NCI-H2081 (cell line): ENCODE measurements around the gene MUC5B.
"Not testable (repeated sequence)": the region's sequence is repeated elsewhere in the genome, so short reads cannot be mapped to it uniquely, and the experiment has no call there.

Source experiments
- DNase-seq, 2 experiments: peaks; one replicate each; lab custom pipeline; 2025; lab: John Stamatoyannopoulos, UW

The MUC5B gene

GRCh38 chr11:1232883-1233321, 10.0 kb downstream of the MUC5B start:
- DNase-seq: no peak

DNA sequence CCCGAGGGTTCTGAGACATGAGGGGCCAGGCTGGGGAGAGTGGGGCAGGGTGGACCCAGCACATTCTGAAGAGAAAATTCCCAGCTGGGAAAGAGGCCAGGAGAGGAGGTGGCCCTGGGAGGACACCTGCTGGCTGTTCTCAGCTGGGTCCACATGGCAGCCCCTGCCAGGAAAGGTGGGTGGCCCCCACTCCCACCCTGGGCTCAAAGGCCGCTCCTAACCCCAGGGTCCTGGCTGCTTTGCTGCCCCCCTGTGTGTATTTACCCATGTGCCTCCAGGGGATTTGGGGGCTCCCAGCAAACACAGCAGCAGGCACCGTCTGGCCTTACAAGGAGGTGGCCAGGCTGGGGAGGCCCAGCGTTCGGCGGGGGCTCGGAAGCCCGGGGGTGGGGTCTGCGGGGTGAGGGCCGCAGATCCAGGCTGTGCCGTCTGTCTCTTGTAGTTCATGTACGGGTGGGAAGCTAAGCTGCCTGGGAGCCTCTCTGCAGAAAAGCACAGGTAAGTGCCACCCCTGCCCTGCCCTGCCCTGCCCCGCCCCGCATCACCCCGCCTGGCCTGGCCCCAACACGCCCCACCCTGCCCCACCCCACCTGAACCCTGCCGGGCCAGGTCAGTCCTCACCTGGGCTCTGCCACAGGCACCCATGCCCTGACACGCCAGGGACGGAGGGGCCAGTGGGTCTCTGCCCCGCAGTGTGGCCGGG, 10.6 kb downstream of the MUC5B start:
- no peak for DNase-seq

GRCh38 chr11:1234054-1234720, 11.3 kb downstream of the MUC5B start:
- DNase-seq: no peak

DNA sequence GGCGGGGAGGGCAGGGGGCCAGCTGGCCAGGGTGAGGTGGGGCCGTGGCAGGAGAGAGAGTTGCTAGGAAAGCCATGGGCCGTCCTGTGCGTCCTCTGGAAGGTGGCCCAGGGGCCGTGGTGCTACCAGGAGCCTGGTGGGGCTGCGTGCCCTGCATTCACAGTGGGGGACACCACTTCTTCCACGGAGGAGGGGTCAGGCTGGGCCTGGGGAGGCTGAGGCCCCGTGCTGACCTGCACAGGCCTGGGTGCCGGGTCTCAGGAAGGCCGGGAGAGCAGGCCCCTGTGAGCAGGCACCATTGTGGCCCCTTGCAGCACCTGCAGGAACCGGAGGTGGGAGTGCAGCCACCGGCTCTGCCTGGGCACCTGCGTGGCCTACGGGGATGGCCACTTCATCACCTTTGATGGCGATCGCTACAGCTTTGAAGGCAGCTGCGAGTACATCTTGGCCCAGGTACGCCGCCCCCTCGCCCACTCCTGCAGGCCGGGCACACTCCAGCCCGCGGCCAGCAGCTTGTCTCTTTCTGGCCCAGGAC, 12.0 kb downstream of the MUC5B start:
- DNase-seq: no peak

DNA sequence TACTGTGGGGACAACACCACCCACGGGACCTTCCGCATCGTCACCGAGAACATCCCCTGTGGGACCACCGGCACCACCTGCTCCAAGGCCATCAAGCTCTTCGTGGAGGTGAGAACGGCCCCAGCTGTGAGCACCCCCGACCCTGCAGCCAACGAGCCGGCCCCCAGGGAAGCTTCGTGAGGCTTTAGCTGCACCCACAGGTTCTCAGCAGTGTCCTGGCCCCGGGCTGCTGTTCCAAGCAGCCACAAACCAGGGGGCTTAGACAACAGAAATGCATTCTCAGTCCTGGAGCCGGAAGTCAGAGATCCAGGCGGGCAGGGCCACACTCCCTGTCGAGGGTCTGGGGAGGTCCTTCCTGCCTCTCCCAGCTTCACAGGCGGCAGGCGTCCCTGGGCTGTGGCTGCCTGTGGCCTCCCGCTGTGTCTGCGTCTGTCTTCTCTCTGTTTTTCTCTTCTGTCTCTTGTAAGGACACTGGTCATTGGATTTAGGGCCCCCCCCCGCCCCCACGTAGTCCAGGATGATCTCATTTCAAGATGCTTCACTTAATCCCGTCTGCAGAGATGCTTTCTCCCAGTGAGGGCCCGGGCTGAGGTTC, 12.5 kb downstream of the MUC5B start:
- DNase-seq: no peak

- no peak for DNase-seq
Measured at GRCh38 chr11:1235901-1236315, 13.0 kb downstream of the MUC5B start.

DNA sequence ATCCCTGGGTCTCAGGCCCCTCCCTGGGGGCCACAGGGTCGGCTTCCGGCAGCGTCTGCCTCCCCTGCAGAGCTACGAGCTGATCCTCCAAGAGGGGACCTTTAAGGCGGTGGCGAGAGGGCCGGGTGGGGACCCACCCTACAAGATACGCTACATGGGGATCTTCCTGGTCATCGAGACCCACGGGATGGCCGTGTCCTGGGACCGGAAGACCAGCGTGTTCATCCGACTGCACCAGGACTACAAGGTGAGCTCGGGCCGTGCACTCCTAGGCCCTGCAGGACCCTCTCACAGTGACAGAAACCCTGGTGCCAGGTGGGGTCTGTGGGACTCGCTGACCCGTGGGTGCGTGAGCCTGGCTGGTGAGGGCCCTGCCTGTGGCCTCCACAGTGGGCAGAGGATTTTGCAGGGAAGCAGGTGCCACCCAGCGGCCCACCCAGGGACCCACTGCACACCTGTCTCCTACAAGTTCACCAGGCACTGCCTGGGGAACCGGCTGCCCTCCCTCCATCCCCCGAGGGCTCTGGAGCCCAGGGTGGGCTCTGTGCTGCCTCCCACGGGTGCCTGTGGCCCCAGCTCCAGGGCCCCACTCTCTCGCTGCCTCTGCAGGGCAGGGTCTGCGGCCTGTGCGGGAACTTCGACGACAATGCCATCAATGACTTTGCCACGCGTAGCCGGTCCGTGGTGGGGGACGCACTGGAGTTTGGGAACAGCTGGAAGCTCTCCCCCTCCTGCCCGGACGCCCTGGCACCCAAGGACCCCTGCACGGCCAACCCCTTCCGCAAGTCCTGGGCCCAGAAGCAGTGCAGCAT, 13.7 kb downstream of the MUC5B start:
- DNase-seq: no peak

DNA sequence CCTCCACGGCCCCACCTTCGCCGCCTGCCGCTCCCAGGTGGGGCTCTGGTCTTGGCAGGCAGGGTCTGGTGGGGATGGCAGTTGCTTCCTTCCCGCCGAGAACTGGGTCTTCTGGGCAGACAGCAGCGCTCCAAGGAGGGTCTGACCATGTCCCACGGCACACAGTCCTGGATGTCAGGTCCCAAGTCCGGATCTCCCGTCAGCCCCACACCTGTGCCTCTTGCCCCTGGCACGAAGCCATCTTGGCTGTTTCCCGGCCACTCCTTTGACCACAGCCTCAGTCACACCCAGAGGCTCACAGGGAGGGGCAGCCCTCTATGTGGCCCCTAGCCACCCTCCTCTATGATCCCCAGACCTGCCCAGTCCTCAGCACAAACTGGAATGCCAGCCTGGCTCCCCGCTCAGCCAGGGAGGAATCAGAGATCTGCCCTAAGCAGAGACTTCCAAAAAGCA, 14.3 kb downstream of the MUC5B start:
- no peak for DNase-seq

GRCh38 chr11:1237851-1238250, 15.0 kb downstream of the MUC5B start:
- no peak for DNase-seq

GRCh38 chr11:1238767-1239595, 16.1 kb downstream of the MUC5B start:
- DNase-seq: no peak

- no peak for DNase-seq
Measured at GRCh38 chr11:1239596-1240205, 16.8 kb downstream of the MUC5B start.

- no peak for DNase-seq
Measured at GRCh38 chr11:1240771-1241170, 17.9 kb downstream of the MUC5B start.

DNA sequence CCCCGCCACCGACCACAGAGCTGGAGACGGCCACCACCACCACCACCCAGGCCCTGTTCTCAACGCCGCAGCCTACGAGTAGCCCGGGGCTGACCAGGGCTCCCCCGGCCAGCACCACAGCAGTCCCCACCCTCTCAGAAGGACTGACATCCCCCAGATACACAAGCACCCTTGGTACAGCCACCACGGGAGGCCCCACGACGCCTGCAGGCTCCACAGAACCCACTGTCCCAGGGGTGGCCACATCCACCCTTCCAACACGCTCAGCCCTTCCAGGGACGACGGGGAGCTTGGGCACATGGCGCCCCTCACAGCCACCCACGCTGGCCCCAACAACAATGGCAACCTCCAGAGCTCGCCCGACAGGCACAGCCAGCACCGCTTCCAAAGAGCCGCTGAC, 18.8 kb downstream of the MUC5B start:
- no peak for DNase-seq

DNA sequence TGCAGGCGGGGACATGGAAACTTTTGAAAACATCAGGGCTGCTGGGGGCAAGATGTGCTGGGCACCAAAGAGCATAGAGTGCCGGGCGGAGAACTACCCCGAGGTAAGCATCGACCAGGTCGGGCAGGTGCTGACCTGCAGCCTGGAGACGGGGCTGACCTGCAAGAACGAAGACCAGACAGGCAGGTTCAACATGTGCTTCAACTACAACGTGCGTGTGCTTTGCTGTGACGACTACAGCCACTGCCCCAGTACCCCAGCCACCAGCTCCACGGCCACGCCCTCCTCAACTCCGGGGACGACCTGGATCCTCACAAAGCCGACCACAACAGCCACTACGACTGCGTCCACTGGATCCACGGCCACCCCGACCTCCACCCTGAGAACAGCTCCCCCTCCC, 19.4 kb downstream of the MUC5B start:
- DNase-seq: no peak

DNA sequence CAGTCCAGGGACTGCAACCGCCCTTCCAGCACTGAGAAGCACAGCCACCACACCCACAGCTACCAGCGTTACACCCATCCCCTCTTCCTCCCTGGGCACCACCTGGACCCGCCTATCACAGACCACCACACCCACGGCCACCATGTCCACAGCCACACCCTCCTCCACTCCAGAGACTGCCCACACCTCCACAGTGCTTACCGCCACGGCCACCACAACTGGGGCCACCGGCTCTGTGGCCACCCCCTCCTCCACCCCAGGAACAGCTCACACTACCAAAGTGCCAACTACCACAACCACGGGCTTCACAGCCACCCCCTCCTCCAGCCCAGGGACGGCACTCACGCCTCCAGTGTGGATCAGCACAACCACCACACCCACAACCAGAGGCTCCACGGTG, 19.9 kb downstream of the MUC5B start:
- not testable (repeated sequence) for DNase-seq

GRCh38 chr11:1243521-1243920, 20.7 kb downstream of the MUC5B start:
- not testable (repeated sequence) for DNase-seq

GRCh38 chr11:1244557-1244956, 21.7 kb downstream of the MUC5B start:
- not testable (repeated sequence) for DNase-seq

DNA sequence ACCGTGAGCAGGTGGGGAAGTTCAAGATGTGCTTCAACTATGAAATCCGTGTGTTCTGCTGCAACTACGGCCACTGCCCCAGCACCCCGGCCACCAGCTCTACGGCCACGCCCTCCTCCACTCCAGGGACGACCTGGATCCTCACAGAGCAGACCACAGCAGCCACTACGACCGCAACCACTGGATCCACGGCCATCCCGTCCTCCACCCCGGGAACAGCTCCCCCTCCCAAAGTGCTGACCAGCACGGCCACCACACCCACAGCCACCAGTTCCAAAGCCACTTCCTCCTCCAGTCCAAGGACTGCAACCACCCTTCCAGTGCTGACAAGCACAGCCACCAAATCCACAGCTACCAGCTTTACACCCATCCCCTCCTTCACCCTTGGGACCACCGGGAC, 22.9 kb downstream of the MUC5B start:
- DNase-seq: not testable (repeated sequence)

- DNase-seq: not testable (repeated sequence)
Measured at GRCh38 chr11:1246301-1246700, 23.4 kb downstream of the MUC5B start.

DNA sequence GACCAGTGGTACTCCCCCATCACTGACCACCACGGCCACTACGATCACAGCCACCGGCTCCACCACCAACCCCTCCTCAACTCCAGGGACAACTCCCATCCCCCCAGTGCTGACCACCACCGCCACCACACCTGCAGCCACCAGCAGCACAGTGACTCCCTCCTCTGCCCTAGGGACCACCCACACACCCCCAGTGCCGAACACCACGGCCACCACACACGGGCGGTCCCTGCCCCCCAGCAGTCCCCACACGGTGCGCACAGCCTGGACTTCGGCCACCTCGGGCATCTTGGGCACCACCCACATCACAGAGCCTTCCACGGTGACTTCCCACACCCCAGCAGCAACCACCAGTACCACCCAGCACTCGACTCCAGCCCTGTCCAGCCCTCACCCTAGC, 24.2 kb downstream of the MUC5B start:
- not testable (repeated sequence) for DNase-seq

GRCh38 chr11:1248951-1249350, 26.1 kb downstream of the MUC5B start:
- DNase-seq: not testable (repeated sequence)
